OCI-LY1 (cell line): ENCODE data around the gene ILF3.
A peak's percentile ranks its signal among the peaks of the same experiment; 100 is the strongest.
"Not testable (repeated sequence)": the region's sequence is repeated elsewhere in the genome, so short reads cannot be mapped to it uniquely, and the experiment has no call there.

Experiments
- H2AFZ ChIP-seq: fragments of 200-600 bp; sonication (generic), shearing (Covaris generic); 2 replicates; pipeline ENCODE4 v1.6.0; 2014; ENCODE audit warnings: antibody characterized with exemption, mild to moderate bottlenecking, low read length
- H3F3A ChIP-seq: fragments of 200-600 bp; sonication (generic), shearing (Covaris generic); 2 replicates; pipeline ENCODE4 v1.6.0; 2014; ENCODE audit warnings: mild to moderate bottlenecking, antibody characterized with exemption, low read length, moderate library complexity; ENCODE audit not compliant: insufficient read depth
- H3K27ac ChIP-seq: fragments of 200-600 bp; sonication (generic); 2 replicates; pipeline ENCODE4 v1.5.1; 2014; ENCODE audit warnings: low read length, mixed run types, mild to moderate bottlenecking, low read depth; ENCODE audit not compliant: poor library complexity, severe bottlenecking
- H3K27me3 ChIP-seq: fragments of 200-600 bp; sonication (generic); 2 replicates; pipeline ENCODE4 v1.6.0; 2014; ENCODE audit warnings: antibody characterized with exemption, mild to moderate bottlenecking, low read length, moderate library complexity; ENCODE audit not compliant: insufficient read depth
- H3K36me3 ChIP-seq: fragments of 200-600 bp; sonication (generic); 2 replicates; pipeline ENCODE4 v1.6.1; 2014; ENCODE audit warnings: mild to moderate bottlenecking, antibody characterized with exemption, low read length, moderate library complexity, mixed read lengths; ENCODE audit not compliant: insufficient read depth
- H3K4me1 ChIP-seq: fragments of 200-600 bp; sonication (generic); 2 replicates; pipeline ENCODE4 v1.5.1; 2014; ENCODE audit warnings: mild to moderate bottlenecking, low read length, moderate library complexity; ENCODE audit not compliant: insufficient read depth, severe bottlenecking
- H3K4me2 ChIP-seq: fragments of 200-600 bp; sonication (generic), shearing (Covaris generic); 2 replicates; pipeline ENCODE4 v1.6.1; 2014; ENCODE audit warnings: low read length
- H3K4me3 ChIP-seq: fragments of 200-600 bp; sonication (generic); 2 replicates; pipeline ENCODE4 v1.5.1; 2014; ENCODE audit warnings: low read length, low read depth, mild to moderate bottlenecking, mixed read lengths; ENCODE audit not compliant: poor library complexity, severe bottlenecking
- H3K79me2 ChIP-seq: fragments of 200-600 bp; shearing (Covaris generic); 2 replicates; pipeline ENCODE4 v1.6.1; 2016; ENCODE audit warnings: mixed run types, low read length, mixed read lengths; ENCODE audit not compliant: insufficient read depth
- H3K9ac ChIP-seq: fragments of 200-600 bp; sonication (generic), shearing (Covaris generic); 2 replicates; pipeline ENCODE4 v1.6.1; 2014; ENCODE audit warnings: mild to moderate bottlenecking, low read length, mixed read lengths
- H3K9me2 ChIP-seq: fragments of 200-600 bp; sonication (generic), shearing (Covaris generic); 2 replicates; pipeline ENCODE4 v1.6.1; 2014; ENCODE audit warnings: low read depth, mild to moderate bottlenecking, low read length, mixed read lengths
- H3K9me3 ChIP-seq: fragments of 200-600 bp; shearing (Covaris generic); 2 replicates; pipeline ENCODE4 v1.6.1; 2014; ENCODE audit warnings: low read length, mixed read lengths
- H4K20me1 ChIP-seq: fragments of 200-600 bp; sonication (generic), shearing (Covaris generic); 2 replicates; pipeline ENCODE4 v1.6.0; 2016; ENCODE audit warnings: mild to moderate bottlenecking, low read length; ENCODE audit not compliant: insufficient read depth
- EZH2 ChIP-seq: fragments of 200-600 bp; sonication (generic), shearing (Covaris generic); IDR thresholded peaks from 2 replicates; pipeline ENCODE4 v1.8.0; 2017; ENCODE audit warnings: borderline replicate concordance, mixed run types, mild to moderate bottlenecking, antibody characterized with exemption, low read length, moderate library complexity, mixed read lengths
- TF ChIP-seq, protein P1 (sequence below): fragments of 200-600 bp; sonication (generic), shearing (Covaris generic); IDR thresholded peaks from 2 replicates; pipeline ENCODE4 v1.5.1; 2017; ENCODE audit warnings: mild to moderate bottlenecking, antibody characterized with exemption, low read length, moderate library complexity, mixed read lengths

Gene ILF3

DNA sequence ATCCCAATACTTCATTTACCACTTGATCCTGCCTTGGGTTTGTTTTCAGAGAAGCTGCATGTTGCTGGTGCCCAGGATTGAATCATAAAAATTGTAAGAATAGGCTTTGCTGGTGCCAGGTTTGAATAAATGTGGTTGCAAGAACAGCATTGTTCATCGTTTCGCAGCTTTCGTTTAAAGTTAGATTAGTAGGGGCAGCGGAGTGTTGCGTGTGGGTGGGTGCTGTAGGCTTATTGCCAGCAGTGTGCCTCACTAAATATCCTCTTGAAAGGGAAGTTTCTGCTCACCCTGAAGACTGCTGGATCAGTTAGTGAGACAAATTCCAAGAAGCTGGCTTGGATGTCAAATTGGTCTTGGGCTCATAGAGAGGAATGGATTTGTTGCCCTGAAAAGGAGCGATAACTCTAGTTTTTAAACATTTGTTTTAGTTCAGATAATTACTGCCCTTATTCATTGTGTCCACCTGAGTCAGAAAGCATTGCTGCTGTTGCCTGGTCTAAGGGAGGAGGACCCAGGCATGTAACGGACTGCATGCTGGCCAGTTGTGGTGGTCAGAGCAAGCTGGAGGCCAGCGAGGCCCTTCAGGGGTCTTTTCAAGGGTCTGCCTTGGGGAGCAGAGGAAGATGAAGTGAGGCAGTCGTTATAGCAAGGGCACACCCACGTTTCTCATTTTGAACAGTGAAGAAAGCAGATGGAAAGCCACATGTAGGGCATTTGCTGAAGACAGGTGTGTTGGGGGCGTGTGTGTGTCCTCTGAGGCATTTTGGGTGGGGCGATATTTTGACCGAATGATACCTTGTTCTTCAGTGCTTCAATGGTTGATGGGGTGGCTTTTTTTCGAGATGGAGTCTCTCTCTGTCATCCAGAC lies 8.5 kb downstream of the ILF3 start:
- H3K9me3 ChIP-seq = no peaks in the 10 kb centered on the region
- TF ChIP-seq, protein P1, sequence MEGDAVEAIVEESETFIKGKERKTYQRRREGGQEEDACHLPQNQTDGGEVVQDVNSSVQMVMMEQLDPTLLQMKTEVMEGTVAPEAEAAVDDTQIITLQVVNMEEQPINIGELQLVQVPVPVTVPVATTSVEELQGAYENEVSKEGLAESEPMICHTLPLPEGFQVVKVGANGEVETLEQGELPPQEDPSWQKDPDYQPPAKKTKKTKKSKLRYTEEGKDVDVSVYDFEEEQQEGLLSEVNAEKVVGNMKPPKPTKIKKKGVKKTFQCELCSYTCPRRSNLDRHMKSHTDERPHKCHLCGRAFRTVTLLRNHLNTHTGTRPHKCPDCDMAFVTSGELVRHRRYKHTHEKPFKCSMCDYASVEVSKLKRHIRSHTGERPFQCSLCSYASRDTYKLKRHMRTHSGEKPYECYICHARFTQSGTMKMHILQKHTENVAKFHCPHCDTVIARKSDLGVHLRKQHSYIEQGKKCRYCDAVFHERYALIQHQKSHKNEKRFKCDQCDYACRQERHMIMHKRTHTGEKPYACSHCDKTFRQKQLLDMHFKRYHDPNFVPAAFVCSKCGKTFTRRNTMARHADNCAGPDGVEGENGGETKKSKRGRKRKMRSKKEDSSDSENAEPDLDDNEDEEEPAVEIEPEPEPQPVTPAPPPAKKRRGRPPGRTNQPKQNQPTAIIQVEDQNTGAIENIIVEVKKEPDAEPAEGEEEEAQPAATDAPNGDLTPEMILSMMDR = no peak
- no peak for TF ChIP-seq EZH2
- H3F3A ChIP-seq = no peaks in the 10 kb centered on the region
- H3K79me2 ChIP-seq = peaks cover 99% of the 10 kb centered on the region
- H3K27ac ChIP-seq = peak overlapping the region; percentile 87
- no peak overlapping the region for H2AFZ ChIP-seq
- peaks cover 3% of the 10 kb centered on the region; the same call in 1 of the 2 replicates for H4K20me1 ChIP-seq
- H3K9ac ChIP-seq = peak overlapping the region; percentile 48; the same call in 1 of the 2 replicates
- H3K27me3 ChIP-seq = no peaks in the 10 kb centered on the region
- H3K36me3 ChIP-seq = peaks cover 49% of the 10 kb centered on the region
- H3K9me2 ChIP-seq = no peaks in the 10 kb centered on the region
- H3K4me3 ChIP-seq = peak overlapping the region; percentile 46
- H3K4me1 ChIP-seq = peaks cover 67% of the 10 kb centered on the region
- peak overlapping the region; percentile 74 for H3K4me2 ChIP-seq

DNA sequence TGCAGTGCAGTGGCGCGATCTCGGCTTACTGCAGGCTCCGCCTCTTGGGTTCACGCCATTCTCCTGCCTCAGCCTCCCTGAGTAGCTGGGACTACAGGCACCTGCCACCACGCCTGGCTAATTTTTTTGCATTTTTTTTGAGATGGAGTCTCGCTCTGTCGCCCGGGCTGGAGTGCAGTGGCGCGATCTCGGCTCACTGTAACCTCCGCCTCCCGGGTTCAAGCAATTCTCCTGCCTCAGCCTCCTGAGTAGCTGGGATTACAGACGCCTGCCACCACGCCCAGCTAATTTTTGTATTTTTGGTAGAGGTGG lies 9.1 kb downstream of the ILF3 start:
- H3K27me3 ChIP-seq, H2AFZ ChIP-seq, H4K20me1 ChIP-seq, H3K9me3 ChIP-seq, H3F3A ChIP-seq, H3K9me2 ChIP-seq, H3K9ac ChIP-seq: not testable (repeated sequence)
- peaks cover 66% of the 10 kb centered on the region for H3K4me1 ChIP-seq
- peaks cover 52% of the 10 kb centered on the region for H3K36me3 ChIP-seq
- H3K27ac ChIP-seq = peak overlapping the region; percentile 87
- H3K4me2 ChIP-seq = peak overlapping the region; percentile 74
- H3K79me2 ChIP-seq = peaks cover 99% of the 10 kb centered on the region
- peak overlapping the region; percentile 46 for H3K4me3 ChIP-seq

DNA sequence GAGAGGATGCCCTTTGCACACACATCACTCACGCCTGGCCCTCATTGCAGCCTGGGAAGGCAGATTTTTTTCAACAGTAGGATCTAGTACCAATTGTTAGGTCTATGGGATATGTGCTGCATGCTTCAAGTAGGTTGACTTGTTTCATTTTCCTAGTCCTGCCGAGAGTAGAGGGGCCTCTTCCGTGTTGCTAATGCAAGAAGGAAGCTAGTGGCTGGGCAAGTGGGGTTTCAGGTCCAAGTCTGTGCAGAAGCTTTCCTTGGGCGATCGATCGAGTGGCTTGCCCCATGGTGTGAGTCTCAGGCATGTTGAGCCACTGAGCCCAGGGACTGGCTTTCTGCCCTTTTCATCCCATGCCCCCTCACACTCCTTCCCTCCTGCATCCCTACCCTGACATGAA lies 13.7 kb downstream of the ILF3 start:
- H3K4me3 ChIP-seq = no peak overlapping the region
- peaks cover 3% of the 10 kb centered on the region; the same call in 1 of the 2 replicates for H4K20me1 ChIP-seq
- no peaks in the 10 kb centered on the region for H3K9me2 ChIP-seq
- H3K4me2 ChIP-seq = no peak overlapping the region
- no peak overlapping the region for H3K27ac ChIP-seq
- H3K27me3 ChIP-seq = no peaks in the 10 kb centered on the region
- H3K4me1 ChIP-seq = peaks cover 20% of the 10 kb centered on the region
- no peak overlapping the region for H3K9ac ChIP-seq
- H3K79me2 ChIP-seq = peaks cover 86% of the 10 kb centered on the region
- no peaks in the 10 kb centered on the region for H3F3A ChIP-seq
- H3K36me3 ChIP-seq = peaks cover 68% of the 10 kb centered on the region
- H2AFZ ChIP-seq = no peak overlapping the region
- H3K9me3 ChIP-seq = no peaks in the 10 kb centered on the region
- no peak for TF ChIP-seq EZH2
- TF ChIP-seq, protein P1 = no peak

DNA sequence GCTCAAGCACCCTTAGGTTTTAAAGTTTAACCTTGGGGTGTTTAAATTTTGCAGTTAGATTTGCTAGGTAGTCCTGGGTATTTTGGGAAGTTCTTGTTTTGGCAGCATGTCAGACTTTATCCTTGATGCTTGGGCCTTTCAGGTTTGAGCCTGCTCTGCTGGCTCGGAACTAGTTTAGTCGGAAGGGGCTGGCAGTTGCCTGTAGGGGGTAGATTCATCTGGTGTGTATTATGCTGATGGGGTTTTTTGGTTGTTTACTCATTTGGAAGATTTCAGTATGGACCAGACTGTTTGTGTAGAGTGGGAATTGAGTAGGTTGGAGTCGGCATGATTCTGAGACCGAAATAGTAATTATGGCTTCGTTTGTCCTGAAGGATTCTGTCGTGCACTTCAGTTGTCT lies 15.1 kb downstream of the ILF3 start:
- Histone ChIP-seq H3K27ac (peak overlapping the region; percentile 38), H3K4me1 (peaks cover 8% of the 10 kb centered on the region), H3K9ac (no peak overlapping the region), H4K20me1 (0 out of 2 replicates have a peak, but pooled peaks cover 3% of the 10 kb centered on the region), H3K4me2 (no peak overlapping the region), H3K9me3 (no peaks in the 10 kb centered on the region), H3K27me3 (no peaks in the 10 kb centered on the region), H3K4me3 (no peak overlapping the region), H3F3A (no peaks in the 10 kb centered on the region), H3K79me2 (peaks cover 73% of the 10 kb centered on the region), H3K36me3 (peaks cover 78% of the 10 kb centered on the region), H2AFZ (no peak overlapping the region), H3K9me2 (no peaks in the 10 kb centered on the region)
- TF ChIP-seq EZH2 = no peak
- TF ChIP-seq, protein P1 = no peak
